Activated T-helper 9 cell treated with anti-CD3 and anti-CD28 coated beads, Interleukin-2, amount 50 U/mL, for 16 hours (primary cell): ENCODE measurements around the gene TES.
"Not testable (repeated sequence)": the region's sequence is repeated elsewhere in the genome, so short reads cannot be mapped to it uniquely, and the experiment has no call there.

ENCODE experiments used
- DNase-seq: peaks from one replicate; pipeline ENCODE4 v3.0.0-alpha.2; 2020; ENCODE audit warnings: low read depth

Gene TES, protein sequence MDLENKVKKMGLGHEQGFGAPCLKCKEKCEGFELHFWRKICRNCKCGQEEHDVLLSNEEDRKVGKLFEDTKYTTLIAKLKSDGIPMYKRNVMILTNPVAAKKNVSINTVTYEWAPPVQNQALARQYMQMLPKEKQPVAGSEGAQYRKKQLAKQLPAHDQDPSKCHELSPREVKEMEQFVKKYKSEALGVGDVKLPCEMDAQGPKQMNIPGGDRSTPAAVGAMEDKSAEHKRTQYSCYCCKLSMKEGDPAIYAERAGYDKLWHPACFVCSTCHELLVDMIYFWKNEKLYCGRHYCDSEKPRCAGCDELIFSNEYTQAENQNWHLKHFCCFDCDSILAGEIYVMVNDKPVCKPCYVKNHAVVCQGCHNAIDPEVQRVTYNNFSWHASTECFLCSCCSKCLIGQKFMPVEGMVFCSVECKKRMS

DNA sequence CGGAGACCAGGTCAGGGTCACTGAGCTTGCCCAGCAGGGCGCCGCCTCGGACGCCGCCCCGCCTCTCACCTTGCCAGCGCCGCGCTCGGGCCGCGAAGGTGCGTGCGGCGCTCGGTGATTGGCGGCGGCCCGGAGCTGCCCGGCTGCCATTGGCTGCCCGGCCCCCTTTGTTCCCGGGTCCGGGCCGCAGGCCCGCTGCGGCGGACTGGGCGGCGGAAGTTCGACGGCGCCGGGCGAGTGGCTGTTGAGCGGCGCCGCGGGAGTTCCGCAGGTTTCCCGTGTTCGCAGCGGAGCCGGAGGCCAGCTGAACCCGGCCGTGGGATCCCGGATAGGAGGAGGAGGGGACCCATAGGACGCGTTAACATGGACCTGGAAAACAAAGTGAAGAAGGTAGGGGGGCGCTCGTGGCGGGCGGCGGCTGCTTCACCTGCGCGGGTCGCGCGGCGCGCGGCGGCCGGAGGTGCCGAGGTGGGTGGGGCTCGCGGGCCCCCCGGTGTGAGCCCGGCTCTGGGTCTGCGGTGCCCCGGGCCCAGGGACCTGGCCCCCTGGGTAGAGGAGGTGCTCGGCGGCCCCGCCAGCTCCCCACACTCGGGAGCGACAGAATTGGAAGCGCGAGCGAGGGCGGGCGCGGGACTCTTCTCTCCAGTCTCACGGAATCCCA is at the start of gene TES:
TES (plus strand) TSS at position 195 of the 661 bp plus-strand sequence; CDS start at position 364, 169 bp downstream.
- DNase-seq, result peak; percentile 60

DNA sequence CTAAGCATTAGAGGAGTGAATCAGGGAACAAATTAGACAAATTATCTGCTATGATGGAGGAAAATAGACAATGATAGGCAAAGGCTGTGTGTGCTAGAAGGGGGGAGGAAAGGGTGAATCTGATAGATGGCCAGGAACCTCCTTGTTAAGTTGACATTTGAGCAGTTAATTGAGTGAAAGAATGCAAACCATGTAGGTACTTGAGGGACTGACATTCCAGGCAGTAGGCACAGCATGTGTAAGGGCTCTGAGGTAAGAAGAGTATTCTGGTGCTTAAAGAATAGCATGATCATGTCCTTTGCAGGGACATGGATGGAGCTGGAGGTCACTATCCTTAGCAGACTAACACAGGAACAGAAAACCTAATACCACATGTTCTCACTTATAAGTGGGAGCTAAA is 48.6 kb upstream of the TES start:
- no peak for DNase-seq

DNA sequence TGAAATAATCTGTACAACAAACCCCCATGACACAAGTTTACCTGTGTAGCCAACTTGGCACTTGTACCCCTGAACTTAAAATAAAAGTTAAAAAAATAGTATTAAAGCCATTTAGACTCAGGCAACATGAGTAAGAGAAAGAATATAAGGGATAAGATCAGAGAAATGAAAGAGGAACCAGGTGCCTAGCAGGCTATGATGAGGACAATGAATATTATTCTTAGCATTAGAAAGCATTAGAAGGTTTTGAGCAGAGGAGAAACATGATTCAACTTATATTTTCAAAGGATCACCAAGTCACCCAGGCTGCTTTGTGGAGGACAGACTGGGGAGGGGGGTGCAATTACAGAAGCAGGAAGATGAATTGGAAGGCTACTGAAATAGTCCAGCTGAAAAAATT is 48.1 kb upstream of the TES start:
- DNase-seq, result no peak

DNA sequence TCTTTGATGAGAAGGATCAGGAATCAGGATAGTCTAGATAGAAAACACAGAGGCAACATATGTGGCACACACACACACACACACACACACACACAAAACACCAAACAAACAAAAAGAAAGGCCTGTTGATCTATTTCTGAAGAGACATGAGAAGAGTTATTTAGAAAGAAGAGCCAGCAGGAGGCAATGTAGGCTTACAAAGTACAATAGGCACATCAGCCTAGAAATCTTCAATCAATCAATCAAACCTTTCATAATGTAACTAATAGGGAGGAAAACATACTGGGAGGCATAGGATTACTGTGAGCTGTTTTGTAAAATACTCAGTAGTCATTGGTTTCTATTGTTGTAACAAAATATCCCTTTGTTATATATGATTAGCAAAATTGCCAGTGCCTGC is 47.3 kb upstream of the TES start:
- no peak for DNase-seq

DNA sequence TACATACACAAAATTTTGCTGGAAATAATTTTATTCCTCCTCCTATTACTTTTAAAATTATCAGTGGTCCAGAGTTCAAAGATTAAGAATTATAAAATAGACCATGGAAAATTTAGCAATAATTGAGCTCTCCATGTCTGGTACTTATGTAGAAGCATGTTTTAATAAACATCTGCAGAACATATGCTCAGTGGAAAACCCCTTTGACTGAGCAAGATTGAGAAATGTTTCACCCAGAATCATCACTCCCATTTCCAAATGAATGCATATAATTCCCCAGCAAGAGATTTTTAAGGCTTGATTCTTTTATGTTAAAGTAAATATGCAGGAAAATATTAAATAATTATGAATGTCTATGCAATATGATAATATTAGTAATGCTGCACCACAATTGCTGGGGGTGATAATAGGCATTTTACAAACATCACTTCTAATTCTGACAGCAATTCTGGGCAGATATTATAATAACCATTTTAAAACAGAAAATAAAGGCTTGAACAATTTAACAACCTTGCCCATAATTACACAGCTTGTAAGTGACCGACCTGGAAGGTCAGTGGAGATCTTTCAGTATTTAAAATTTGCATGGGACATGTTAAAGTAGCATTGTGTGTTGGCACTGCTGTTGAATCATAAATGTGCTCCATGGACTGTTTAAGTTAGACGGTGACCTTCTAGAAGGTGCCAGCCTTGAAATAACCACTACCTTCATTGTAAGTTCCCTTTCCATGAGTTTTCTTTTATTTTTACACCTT is 45.6 kb upstream of the TES start:
- no peak for DNase-seq

DNA sequence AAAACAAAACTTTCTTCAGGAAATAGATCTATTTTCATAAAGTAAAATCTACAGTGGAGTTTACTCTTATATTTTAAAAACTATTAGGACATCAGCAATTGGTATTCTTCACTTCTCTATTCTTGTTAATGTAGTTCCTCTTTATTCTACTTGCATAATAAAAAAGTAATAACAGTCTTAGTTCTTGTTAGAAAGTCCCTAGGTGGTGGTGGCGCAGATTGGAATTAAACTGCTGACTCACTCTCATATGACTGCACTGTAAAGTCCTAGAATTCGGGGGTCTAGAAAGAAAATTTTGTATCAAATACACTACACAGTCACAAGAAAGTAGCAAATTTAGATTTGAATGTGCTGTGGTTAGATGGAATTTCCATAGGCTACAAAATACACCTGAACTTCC is 44.6 kb upstream of the TES start:
- no peak for DNase-seq

DNA sequence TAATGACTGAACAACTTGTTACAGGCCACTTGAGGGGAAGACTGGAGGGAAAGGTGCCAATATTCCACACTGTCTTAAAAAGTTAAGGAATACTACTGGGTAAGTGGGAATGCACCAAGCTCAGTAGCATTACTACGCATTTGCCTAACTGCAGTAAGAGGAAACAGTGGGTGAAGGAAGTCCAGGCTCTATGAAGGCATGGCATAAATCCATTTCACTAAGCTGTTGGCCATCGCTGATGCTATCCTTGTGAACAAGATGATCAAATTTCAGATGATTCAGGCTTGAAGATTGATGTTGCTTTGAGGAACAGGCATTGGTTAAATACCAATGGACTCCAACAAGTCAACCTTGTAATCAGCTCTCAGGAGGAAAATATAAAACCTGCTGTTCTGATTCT is 44.2 kb upstream of the TES start:
- no peak for DNase-seq

DNA sequence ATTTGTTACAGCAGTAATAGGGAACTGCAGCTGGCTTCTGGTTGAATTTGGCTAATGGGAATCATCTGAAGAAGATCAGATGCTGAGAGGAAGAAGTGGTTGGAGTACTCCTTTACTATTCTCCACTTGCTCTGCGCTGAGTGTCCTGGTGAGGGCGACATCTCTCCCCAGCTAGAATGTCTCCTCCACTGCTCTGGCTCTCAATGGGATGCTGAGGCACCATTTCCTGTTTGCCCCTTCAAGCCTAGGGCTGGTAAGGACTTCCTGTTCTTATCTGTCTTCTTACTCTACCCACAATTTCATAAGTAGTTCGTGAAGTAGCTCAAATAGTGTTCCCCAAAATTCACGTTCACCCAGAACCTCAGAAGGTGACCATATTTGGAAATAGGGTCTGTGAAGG is 43.2 kb upstream of the TES start:
- DNase-seq, result no peak

DNA sequence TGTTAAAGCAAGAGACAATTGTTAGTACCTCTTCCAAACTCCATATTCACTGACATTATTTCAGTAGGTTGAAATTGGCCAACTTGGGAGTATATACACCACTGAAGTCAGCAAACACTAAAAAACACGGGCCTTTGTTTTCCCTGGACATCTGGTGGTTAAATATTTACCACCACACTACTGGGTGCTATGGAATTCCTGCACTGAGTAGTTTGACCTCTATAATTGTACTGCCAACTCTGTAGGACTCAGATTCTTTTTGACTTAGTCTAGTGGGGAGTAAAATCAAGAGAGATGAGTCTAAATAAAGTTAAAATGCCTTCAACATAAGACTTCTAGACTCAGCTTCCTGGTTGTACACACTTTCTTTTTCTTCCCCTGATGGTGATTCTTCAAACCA is 41.3 kb upstream of the TES start:
- DNase-seq, result no peak

DNA sequence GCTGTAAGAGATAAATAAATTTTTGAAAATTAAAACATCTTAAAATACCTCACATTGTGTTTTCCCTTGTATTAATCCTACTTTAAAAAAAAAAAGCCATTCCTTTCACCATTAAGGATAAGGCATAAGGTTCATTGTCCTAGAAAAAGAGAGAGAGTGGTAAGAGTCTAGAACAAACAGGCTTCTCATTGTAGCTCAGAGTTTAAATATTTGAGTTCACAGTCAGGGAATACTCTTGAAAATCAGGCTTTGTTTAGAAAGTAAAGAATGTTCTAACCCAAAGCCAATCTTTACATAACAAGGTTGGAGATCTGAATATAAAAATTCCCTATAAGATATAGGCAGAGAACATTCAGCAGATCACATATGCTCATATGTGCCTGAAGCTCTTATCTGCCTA is 40.2 kb upstream of the TES start:
- no peak for DNase-seq

DNA sequence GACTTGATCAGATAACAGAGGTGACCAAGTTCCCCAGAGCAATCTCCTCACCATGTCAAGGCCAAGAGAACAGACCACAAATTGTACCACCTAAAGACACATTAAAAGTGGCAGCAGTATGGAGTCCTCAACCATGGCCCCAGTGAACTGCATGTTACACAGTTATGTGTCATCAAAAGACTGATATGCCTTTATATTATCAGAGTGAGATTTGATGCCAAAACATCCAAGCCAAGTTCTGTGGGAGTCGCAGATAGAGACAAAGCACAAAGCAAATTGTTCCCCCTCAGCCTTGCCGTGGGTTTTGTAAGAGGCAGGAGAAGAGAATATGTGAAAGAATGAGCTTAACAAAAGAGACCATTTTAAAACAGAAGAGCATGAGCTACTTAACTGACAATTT is 39.2 kb upstream of the TES start:
- DNase-seq, result no peak

DNA sequence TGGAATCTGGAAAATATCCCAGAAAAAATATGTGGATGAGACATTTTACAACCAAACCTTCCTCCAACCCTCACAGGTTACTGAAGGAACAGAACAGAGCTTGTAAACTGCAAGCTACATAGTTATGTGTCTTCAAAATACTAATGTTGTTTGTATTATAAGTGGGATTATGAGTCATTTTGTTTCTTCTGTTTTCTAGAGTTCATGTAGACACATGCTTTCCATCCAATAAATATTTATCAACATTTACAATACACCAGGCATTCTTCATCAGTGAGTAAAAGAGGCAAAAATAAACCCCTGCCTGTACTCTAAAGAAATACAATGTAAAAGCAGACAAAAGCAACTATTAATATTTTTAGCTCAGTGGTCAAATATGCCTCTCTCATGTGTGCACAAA is 38.0 kb upstream of the TES start:
- DNase-seq, result no peak

DNA sequence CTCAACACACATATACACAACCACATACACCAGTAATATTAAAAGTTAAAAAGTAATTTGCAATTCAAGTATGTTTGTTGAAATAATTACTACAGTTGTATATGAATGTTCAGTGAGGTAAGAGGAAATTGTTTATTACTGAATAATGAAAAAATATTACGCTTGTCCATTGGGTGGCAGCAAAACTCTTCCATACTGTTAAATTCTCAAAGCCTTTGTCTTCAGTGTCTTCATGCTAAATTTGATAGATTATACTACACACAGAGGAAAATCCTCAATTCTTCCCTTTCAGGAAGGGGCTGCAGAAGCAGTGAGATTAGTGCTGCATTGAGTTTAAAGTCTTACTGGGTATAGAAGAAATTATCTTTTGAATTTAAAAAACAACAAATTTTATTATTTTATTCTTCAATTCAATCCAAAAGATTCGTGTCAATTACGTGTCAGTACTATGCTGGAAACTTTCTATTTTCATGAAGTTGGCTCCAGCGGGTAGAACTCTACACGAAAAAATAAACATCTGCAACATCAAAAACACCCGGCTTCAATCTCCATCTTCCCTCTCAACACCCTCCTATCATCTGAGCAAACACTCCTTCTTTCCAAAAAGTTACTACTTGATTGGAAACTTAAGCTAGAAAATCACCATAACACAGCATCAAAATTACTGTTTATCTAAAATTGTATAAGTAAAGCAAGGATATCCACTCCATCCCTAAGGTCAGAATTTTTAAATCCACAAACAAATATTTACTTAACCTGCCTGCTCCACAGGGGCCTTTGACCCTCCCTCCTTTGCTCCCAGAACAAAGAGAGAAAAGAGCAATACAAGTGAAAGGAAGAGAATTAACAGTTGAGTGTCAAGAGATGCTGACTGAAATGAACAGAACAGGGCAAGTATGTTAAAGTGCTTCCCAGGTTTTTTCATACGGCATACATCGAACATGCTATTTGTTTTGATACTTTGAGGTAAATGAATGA is 37.0 kb upstream of the TES start:
- DNase-seq, result no peak

DNA sequence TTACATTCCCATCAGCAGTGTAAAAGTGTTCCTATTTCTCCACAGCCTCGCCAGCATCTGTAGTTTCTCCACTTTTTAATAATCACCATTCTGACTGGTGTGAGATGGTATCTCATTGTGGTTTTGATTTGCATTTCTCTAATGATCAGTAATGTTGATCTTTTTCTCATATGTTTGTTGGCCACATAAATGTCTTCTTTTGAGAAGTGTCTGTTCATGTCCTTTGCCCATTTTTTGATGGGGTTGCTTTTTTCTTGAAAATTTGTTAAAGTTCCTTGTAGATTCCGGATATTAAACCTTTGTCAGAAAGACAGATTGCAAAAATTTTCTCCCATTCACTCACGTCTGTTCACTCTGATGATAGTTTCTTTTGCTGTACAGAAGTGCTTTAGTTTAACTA is 35.2 kb upstream of the TES start:
- DNase-seq, result not testable (repeated sequence)

DNA sequence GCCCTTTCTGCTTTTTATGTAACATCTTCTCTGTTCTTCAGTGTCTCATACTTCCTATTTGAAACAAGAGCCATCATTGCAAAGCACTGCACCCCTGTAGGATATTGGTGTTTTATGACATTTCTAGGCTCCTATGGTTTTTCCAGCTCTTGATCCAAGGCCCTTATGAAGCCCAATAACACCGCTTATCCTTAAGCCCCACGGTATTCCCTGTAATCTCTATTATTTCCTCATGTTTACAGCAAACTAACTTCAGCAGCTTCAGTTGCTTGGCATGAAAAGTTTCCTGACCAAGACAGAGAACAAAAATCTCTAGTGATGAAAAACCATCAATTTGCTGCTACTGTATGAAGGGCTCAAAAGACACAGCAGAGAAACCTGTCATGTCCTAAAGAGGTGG is 34.1 kb upstream of the TES start:
- DNase-seq, result no peak

DNA sequence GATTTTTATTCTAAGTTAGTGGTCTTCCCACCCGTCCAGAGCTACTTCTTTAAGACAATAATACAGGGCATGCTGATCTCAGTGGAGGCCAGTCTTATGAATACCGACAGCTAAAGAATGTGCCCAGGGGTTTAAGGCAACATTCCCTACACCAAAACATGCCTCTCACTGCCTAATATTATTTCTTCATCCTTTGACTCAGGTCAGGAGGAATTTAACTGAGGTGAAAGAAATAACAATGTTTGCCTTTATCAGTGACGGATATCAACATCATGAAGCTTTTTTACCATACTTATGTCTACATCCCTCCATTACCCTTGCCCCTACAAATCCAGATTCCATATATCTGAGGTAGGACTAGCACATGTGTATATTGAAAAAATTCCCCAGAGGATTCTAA is 33.3 kb upstream of the TES start:
- DNase-seq, result no peak

DNA sequence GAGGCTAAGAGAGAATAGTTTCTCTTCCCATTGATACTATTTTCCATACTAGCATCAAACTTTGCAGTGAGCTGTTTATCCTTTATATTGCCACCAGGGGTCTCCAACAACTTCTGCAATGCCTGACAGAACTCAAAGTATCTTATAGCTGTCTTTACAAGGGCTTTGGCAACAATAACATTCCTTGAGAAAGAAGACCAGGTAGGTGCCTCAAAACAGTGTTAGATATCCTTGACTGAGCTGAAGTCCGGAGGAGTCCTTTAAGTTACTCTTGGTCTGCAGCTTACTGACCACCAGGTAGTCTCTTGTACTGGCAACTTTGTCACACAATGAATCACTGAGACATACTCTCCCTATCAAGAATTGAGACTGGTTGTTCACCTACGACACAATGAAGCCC is 30.0 kb upstream of the TES start:
- DNase-seq, result no peak

DNA sequence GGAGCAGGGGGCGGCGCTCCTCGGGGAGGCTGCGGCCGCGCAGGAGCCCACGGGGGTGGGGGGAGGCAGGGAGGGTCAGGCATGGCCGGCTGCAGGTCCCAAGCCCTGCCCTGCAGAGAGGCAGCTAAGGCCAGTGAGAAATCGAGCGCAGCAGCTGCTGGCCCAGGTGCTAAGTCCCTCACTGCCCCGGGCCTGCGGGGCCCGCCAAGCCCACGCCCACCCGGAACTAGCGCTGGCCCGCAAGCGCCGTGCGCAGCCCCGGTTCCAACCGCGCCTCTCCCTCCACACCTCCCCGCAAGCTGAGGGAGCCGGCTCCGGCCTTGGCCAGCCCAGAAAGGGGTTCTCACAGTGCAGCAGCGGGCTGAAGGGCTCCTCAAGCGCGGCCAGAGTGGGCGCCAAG is 28.3 kb upstream of the TES start:
- no peak for DNase-seq

DNA sequence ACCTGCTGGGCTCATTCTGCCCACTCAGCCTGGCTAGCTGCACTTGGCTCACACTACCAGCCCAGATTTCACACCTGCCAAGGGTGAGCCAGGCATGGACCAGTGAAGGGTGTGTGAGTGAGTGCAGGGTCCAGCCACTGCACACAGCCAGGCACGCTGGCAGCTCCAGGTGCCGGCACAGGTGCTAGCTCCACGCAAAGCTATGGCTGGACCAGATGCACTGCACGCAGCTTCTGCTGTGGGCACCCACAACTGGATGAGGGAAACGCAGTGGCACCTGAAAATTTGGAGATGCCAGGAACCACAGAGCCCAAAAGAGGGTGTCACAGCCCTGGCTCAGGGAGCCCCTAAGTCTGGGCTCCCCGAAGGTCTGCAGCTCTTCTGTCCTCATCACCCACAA is 24.9 kb upstream of the TES start:
- DNase-seq, result no peak

DNA sequence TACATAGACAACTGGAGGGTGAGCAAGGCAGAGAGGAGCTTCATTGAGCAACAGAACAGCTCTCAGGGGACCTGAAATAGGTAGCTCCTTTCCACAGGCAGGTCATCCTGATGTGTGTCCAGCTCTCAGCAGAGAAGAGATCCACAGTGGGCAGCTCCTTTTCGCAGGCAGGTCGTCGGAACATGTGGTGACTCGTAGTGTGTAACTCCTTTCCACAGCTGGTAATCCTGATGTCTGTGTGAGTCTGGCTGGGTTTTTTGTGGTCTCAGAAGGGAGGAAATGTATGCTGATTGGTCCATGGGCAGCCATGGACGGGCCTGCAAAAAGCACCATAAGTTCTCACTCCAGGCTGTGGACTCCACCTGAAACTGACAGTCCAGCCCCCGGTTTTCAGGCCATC is 24.4 kb upstream of the TES start:
- DNase-seq, result no peak

DNA sequence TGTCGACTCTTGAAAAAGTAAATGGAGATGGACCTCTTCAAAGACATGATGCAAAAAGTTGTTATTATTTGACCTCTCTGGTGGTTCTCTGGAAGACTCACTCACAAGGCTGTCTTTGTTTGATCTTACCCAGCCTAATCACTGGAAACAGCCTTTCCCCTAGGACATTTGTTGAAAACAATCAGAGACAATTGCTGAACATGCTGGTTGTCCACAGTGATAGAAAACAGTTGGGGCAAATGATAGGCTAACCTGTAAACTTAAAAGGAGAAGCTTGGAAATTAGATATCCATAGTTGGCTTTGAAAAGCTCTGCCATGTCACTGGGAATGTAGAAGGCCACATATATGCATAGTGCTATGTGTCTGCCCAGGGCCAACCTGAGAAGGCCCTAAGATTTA is 22.9 kb upstream of the TES start:
- DNase-seq, result no peak
